SK-N-MC (cell line): ENCODE measurements around the gene ATAD3C.
"Not testable (repeated sequence)": the region's sequence is repeated elsewhere in the genome, so short reads cannot be mapped to it uniquely, and the experiment has no call there.

Experiments
- EZH2 ChIP-seq: fragments of 200-600 bp; sonication (generic); IDR thresholded peaks from one replicate; pipeline ENCODE4 v1.6.1; 2017; ENCODE audit warnings: antibody characterized with exemption
- POLR2AphosphoS5 ChIP-seq: IDR thresholded peaks from 2 replicates; pipeline ENCODE4 v1.6.1; 2012; ENCODE audit warnings: mild to moderate bottlenecking, low read depth, low read length, borderline replicate concordance

- TF ChIP-seq POLR2AphosphoS5, EZH2: not testable (repeated sequence)
These were observed 1.1 kb downstream of the ATAD3C start for GRCh38 chr1:1450616-1451015.
